Skeletal muscle tissue (tissue), 1 donor: Measurements from ENCODE around the gene MBD3L5. TPM values are rescaled to one million over a fixed set of nuclear protein-coding genes. Genes with fewer than 3 reads are reported as not detected.

Experiments used
- total RNA-seq: library from RNA; depleted of rRNA; stranded (reverse); fragments of >200 nt; gene quantifications from one replicate; pipeline ENCODE4 v1.2.3, GENCODE V29; 2014

MBD3L5 gene
- total RNA-seq, 1 donor from 2014 or later = not detected

Other genes starting within 250 kb of the MBD3L5 start
- gene ADGRE1, start 143.0 kb upstream of the MBD3L5 start, total RNA-seq = 1.6 TPM
- gene MBD3L2B, start 9.1 kb upstream of the MBD3L5 start, total RNA-seq = not detected
- not detected for gene MBD3L4, start 9.6 kb downstream of the MBD3L5 start, total RNA-seq
- gene MBD3L2, start 18.7 kb downstream of the MBD3L5 start, total RNA-seq = not detected
- not detected for gene MBD3L3, start 28.1 kb downstream of the MBD3L5 start, total RNA-seq
- 16.7 TPM for gene ZNF557, start 39.1 kb downstream of the MBD3L5 start, total RNA-seq